Measurements from ENCODE around the gene PLOD2. TPM values are rescaled to one million over a fixed set of nuclear protein-coding genes. Genes with fewer than 3 reads are reported as not detected.

The PLOD2 gene
- total RNA-seq, 3 donors from 2014 or later (not counting 1 experiment from before 2014, with no cell fraction given): 0.28 to 0.38 TPM; not detected in 1

DNA sequence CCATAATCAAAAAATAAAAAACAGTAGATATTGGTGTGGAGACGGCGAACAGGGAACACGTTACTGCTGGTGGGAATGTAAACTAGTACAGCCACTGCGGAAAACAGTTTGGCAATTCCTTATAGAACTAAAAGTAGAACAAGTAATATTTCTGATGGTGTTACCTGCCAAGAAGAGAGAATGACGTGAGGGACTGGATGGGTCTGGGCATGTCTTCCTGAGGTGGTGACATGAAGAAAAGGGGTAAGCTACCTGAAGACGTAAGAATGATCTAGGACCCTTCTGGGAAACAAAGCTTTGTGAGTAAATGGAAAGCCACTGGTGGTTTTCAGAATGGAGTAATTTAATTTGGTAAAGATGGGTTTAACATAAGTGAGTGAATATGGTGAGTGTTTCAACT is 19.4 kb upstream of the PLOD2 start:
- Histone ChIP-seq H3K27ac (ENCODE audit: low read length) (no peak overlapping the region), H3K9me3 (ENCODE audit: control insufficient read depth, insufficient read depth, low read length) (no peaks in the 10 kb centered on the region), H3K27me3 (ENCODE audit: control insufficient read depth, insufficient read depth, low read length) (no peaks in the 10 kb centered on the region), H3K4me1 (ENCODE audit: control insufficient read depth, insufficient read depth, low read length) (no peaks in the 10 kb centered on the region), H3K4me3 (ENCODE audit: low read length) (no peak overlapping the region), H3K36me3 (ENCODE audit: control insufficient read depth, insufficient read depth, low read length) (no peaks in the 10 kb centered on the region)
- H3K27me3 Mint-ChIP-seq (ENCODE audit: low read depth in 2 of 2): peaks cover 0 to 3% of the 10 kb centered on the region in 2 donors
- H3K4me3 Mint-ChIP-seq: no peak overlapping the region
- intact Hi-C loops (cut with micrococcal nuclease): no loop called here
- H3K27ac Mint-ChIP-seq: no peak overlapping the region
- WGBS (ENCODE audit: insufficient coverage): 87% methylated on average over 6 of the region's 6 CpGs
- no peaks in the 10 kb centered on the region for H3K36me3 Mint-ChIP-seq
- DNase-seq: no peak
- no peak for ATAC-seq
- H3K9me3 Mint-ChIP-seq: peaks cover 0 to 2% of the 10 kb centered on the region in 2 donors
- H3K4me1 Mint-ChIP-seq: no peaks in the 10 kb centered on the region
- TF ChIP-seq, protein P1, sequence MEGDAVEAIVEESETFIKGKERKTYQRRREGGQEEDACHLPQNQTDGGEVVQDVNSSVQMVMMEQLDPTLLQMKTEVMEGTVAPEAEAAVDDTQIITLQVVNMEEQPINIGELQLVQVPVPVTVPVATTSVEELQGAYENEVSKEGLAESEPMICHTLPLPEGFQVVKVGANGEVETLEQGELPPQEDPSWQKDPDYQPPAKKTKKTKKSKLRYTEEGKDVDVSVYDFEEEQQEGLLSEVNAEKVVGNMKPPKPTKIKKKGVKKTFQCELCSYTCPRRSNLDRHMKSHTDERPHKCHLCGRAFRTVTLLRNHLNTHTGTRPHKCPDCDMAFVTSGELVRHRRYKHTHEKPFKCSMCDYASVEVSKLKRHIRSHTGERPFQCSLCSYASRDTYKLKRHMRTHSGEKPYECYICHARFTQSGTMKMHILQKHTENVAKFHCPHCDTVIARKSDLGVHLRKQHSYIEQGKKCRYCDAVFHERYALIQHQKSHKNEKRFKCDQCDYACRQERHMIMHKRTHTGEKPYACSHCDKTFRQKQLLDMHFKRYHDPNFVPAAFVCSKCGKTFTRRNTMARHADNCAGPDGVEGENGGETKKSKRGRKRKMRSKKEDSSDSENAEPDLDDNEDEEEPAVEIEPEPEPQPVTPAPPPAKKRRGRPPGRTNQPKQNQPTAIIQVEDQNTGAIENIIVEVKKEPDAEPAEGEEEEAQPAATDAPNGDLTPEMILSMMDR (IDR thresholded peaks at IDR 0.05): no peak

DNA sequence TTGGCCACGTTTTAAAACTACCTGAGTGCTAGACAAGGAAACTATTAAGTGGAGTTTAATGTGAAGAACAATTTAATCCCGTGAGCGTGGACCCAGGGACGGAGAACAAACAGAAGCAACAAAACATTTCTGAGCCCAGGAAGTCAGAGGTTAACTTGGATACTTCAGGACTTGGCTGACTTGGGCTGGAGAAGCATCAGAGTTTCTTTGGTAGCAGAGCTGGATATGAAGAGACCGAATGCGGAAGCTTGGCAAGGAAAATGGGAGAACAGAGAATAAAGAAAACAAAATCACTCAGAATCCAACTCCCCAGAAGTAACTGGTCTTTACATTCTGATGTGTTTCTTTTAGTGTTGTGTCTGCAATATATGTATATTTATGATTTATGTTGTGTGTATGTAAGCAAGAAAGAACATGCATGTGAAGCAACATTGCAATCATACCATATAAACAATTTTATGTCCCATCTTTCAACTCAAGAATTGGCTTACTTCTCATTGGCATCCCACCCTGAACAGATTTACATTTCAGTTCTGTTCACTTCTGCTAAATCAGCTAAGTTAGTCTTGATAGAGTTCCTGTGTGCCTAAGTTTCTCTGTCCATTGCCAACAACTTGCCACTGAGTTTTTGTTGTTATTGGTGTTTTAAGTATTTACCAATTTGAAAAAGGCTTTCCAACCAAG is 17.2 kb upstream of the PLOD2 start:
- no peaks in the 10 kb centered on the region for H3K4me1 ChIP-seq (ENCODE audit: control insufficient read depth, insufficient read depth, low read length)
- no peaks in the 10 kb centered on the region for H3K36me3 ChIP-seq (ENCODE audit: control insufficient read depth, insufficient read depth, low read length)
- intact Hi-C loops (cut with micrococcal nuclease): no loop called here
- H3K4me3 Mint-ChIP-seq: no peak overlapping the region
- H3K27ac ChIP-seq (ENCODE audit: low read length): no peak overlapping the region
- ATAC-seq (no peak), DNase-seq (no peak)
- peaks cover 0 to 3% of the 10 kb centered on the region in 2 donors for H3K27me3 Mint-ChIP-seq (ENCODE audit: low read depth in 2 of 2)
- no peak overlapping the region for H3K27ac Mint-ChIP-seq
- H3K9me3 ChIP-seq (ENCODE audit: control insufficient read depth, insufficient read depth, low read length): no peaks in the 10 kb centered on the region
- TF ChIP-seq, protein P1 (IDR thresholded peaks at IDR 0.05): no peak
- peaks cover under 1 to 2% of the 10 kb centered on the region in 2 donors for H3K9me3 Mint-ChIP-seq
- H3K27me3 ChIP-seq (ENCODE audit: control insufficient read depth, insufficient read depth, low read length): no peaks in the 10 kb centered on the region
- no peaks in the 10 kb centered on the region for H3K36me3 Mint-ChIP-seq
- 92% methylated on average over 6 of the region's 6 CpGs for WGBS (ENCODE audit: insufficient coverage)
- no peaks in the 10 kb centered on the region for H3K4me1 Mint-ChIP-seq
- no peak overlapping the region for H3K4me3 ChIP-seq (ENCODE audit: low read length)

DNA sequence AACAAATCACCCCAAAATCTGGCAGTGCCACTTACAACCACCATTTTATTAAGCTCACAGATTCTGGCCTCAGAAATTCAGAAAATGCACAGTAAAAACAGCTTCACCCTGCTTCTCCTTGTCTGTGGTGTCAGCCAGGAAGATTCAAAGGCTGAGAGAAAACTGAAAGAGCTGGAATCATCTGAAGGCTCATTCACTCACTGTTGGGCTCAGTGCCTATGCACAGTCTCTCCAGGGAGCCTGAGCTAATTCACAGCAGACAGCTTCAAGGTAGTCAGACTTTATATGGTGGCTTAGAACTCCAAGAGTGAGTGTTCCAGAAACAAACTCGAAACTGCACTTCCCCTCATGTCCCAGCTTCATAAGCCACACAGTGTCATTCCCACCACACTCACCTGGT is 16.5 kb upstream of the PLOD2 start:
- no peak overlapping the region for H3K4me3 Mint-ChIP-seq
- no peak for ATAC-seq
- intact Hi-C loops (cut with micrococcal nuclease): no loop called here
- Histone ChIP-seq H3K36me3 (ENCODE audit: control insufficient read depth, insufficient read depth, low read length) (no peaks in the 10 kb centered on the region), H3K27me3 (ENCODE audit: control insufficient read depth, insufficient read depth, low read length) (no peaks in the 10 kb centered on the region), H3K27ac (ENCODE audit: low read length) (no peak overlapping the region), H3K4me1 (ENCODE audit: control insufficient read depth, insufficient read depth, low read length) (no peaks in the 10 kb centered on the region), H3K4me3 (ENCODE audit: low read length) (no peak overlapping the region), H3K9me3 (ENCODE audit: control insufficient read depth, insufficient read depth, low read length) (no peaks in the 10 kb centered on the region)
- peaks cover 4 to 5% of the 10 kb centered on the region in 2 donors for H3K9me3 Mint-ChIP-seq
- TF ChIP-seq, protein P1 (IDR thresholded peaks at IDR 0.05): no peak
- H3K4me1 Mint-ChIP-seq: no peaks in the 10 kb centered on the region
- H3K27me3 Mint-ChIP-seq (ENCODE audit: low read depth in 2 of 2): peaks cover 0 to 7% of the 10 kb centered on the region in 2 donors
- H3K36me3 Mint-ChIP-seq: no peaks in the 10 kb centered on the region
- DNase-seq: no peak
- 55% methylated on average over 1 of the region's 1 CpG for WGBS (ENCODE audit: insufficient coverage)
- no peak overlapping the region for H3K27ac Mint-ChIP-seq

DNA sequence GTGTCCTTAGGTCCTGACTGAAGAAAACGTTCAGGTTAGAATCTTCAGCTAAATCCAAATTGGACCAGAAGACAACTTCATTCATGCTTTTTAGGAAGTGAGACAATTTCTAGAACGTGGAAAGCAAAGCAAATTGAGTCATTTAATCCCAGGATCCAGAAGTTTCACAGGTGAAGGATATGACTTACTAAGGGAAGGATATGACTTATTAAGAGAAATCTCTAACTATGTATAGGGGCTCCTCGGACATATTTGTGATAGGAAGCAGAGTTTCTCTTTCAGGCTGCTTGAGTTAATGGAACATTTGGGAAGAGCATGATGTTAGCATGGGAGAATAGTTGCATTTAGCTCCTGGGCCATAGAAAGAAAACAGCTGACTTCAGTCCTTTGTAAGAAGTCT is 16.1 kb upstream of the PLOD2 start:
- H3K27ac Mint-ChIP-seq: no peak overlapping the region
- H3K9me3 Mint-ChIP-seq: peaks cover 4 to 5% of the 10 kb centered on the region in 2 donors
- no peaks in the 10 kb centered on the region for H3K4me1 Mint-ChIP-seq
- Histone ChIP-seq H3K4me1 (ENCODE audit: control insufficient read depth, insufficient read depth, low read length) (no peaks in the 10 kb centered on the region), H3K36me3 (ENCODE audit: control insufficient read depth, insufficient read depth, low read length) (no peaks in the 10 kb centered on the region), H3K9me3 (ENCODE audit: control insufficient read depth, insufficient read depth, low read length) (no peaks in the 10 kb centered on the region), H3K4me3 (ENCODE audit: low read length) (no peak overlapping the region), H3K27ac (ENCODE audit: low read length) (no peak overlapping the region), H3K27me3 (ENCODE audit: control insufficient read depth, insufficient read depth, low read length) (no peaks in the 10 kb centered on the region)
- ATAC-seq: no peak
- no peak overlapping the region for H3K4me3 Mint-ChIP-seq
- intact Hi-C loops (cut with micrococcal nuclease): no loop called here
- H3K27me3 Mint-ChIP-seq (ENCODE audit: low read depth in 2 of 2): peaks cover 0 to 7% of the 10 kb centered on the region in 2 donors
- WGBS (ENCODE audit: insufficient coverage): 79% methylated on average over 3 of the region's 3 CpGs
- TF ChIP-seq, protein P1 (IDR thresholded peaks at IDR 0.05): no peak
- DNase-seq: no peak
- H3K36me3 Mint-ChIP-seq: no peaks in the 10 kb centered on the region

Measured in natural killer cell (primary cell).